HG03520 (cell line): ENCODE measurements around the gene MPG.

Experiments used
- ATAC-seq: cut with Tn5 transposase; IDR thresholded peaks from one replicate; pipeline ENCODE4 v1.9.1; 2021; ENCODE audit warnings: mild to moderate bottlenecking, moderate library complexity; ENCODE audit not compliant: unreplicated experiment

MPG gene

DNA sequence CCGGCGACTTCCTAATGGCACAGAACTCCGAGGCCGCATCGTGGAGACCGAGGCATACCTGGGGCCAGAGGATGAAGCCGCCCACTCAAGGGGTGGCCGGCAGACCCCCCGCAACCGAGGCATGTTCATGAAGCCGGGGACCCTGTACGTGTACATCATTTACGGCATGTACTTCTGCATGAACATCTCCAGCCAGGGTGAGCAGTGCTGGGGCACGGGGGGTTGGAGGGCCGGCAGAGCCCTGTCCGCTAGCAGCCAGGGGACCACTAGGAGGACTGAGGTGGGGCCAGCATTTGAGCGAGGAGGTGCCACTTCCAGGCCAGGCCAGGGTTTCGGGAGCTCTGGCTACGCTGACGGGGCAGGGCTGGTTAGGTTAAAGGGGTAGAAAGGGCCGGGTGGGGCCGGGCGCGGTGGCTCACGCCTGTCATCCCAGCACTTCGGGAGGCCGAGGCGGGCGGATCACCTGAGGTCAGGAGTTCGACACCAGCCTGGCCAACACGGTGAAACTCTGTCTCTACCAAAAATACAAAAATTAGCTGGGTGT, 5.1 kb downstream of the MPG start:
- no peak for ATAC-seq

DNA sequence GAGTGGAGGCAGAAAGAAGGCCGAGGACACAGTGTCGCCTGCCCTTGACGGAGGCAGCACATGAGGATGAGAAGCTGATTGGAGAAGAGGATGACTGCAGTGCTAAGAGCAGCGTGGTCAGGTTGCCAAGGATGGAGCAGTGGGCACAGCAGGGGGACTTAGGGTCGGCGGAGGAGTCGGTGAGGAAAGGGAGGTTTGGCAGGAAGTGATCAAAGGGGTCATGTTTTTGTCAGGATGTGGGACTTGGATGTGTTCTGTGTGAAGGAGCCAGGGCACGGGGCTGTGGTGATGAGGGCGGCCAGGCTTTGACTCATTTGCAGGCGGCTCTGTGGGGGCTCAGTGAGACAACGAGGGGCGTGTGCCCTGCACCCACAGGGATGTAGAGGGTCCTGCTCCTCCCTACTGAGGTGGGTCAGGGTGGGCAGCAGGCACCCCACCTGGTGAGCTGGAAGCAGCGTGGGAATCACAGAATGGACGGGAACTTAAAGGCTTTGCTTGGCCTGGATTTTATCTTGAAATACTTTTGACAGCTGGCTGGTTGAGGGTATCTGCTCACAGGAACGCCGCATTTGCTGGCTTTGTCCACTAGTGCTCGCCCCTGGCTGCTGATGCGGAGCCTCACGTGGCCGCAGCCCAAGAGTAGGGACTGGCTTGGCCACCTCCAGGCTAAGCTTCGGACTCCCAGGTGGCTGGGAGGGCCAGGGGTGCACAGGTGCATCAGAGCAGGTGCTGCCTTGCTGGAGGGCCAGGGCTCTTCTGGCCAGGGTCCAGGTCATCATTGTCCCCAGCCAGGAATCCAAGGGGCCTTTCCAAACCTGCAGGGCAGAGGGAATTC, 6.0 kb downstream of the MPG start:
- no peak for ATAC-seq

DNA sequence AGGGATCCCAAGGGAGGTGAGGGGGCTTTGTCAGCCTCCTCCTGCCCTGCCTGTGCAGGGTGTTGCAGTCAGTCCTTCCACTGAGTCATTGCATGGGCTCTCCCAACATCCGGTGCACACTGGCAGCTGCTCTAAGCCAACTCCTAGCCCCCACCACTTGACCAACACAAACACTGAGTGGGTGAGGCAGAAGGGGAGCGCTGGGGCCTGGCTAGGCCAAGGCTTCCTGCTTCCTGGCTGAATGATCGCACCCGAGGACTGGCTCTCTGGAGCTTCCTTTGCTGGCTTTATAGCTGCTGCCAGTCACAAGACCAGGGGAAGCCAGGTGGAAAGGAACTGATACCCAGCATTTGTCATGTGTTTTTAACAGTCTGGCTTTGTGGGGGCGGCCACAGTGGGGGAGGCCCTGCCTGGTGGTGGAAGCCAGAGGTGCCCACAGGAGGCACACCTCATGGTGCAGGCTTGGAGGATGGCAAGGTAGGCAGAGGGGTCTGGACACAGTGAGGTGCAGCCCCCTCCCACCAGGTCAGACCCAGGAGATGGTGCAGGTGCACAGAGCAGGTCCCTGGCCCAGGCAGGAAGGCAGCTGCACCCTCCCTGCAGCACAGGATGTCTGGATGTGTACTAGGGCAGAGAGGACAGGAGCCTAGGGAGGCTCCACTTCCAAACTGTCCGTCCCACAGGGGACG, 6.8 kb downstream of the MPG start:
- no peak for ATAC-seq

DNA sequence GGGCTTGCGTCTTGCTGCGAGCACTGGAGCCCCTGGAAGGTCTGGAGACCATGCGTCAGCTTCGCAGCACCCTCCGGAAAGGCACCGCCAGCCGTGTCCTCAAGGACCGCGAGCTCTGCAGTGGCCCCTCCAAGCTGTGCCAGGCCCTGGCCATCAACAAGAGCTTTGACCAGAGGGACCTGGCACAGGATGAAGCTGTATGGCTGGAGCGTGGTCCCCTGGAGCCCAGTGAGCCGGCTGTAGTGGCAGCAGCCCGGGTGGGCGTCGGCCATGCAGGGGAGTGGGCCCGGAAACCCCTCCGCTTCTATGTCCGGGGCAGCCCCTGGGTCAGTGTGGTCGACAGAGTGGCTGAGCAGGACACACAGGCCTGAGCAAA, 7.4 kb downstream of the MPG start:
- ATAC-seq = no peak

DNA sequence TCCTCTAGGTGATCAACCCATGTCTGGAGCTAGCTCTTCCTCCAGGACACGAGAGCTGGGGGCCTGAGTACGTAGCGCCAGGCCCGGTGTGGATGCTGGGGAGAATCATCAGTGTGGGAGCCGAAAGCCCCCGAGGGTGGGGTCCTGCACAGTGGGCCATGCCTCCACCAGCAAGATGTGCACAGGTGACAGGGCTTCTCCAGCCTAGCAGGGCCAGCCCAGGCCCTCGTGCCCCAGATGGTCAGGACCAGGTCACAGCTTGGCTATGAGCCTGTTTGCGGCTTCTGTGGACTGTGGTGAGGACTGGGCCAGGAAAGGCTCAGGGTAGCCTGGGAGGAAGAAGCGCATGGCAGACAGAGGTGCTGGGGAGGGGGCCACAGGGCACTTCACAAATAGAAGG, 7.8 kb downstream of the MPG start:
- ATAC-seq = no peak

DNA sequence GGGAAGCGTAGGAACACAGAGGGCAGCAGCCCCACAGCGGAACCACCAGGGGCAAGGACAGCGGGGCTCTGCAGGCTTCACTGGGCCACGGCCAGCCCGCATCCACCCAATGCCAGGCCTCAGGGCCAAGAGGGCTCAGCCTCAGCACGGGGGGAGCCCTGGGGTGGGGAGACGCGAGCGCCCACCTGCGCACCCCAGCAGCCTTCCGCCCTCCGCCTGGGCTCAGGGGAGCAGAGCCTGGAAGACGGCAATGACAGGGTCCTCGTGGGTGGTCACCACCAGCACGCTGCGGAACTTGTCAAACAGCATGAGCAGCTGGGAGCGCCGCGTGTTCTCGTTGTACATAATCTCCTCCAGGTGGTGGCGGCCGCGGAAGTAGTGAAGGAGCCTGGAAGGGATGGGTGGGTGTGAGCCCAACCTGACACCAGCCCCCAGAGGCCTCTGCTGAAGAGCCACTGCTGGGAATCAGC, 8.5 kb downstream of the MPG start:
- no peak for ATAC-seq

DNA sequence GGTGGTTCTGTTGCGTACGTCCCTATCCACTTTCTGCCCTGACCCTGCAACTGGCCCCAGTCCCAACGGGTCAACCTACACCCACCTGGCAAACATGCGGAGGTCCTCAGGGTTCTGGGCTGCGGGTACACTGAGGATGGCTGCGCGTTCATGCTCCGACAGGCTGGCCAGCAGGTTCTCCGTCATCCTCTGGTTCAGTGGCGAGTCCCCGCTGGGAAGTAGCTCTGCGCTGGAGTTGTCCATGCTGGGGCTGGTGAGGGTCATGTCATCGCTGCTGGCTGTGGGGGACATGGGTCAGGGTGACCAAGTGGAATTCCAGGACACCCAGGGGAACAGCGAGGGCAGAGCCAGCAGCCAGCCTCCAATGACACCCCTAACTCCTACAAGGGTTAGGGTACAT, 10.6 kb downstream of the MPG start:
- ATAC-seq = no peak

DNA sequence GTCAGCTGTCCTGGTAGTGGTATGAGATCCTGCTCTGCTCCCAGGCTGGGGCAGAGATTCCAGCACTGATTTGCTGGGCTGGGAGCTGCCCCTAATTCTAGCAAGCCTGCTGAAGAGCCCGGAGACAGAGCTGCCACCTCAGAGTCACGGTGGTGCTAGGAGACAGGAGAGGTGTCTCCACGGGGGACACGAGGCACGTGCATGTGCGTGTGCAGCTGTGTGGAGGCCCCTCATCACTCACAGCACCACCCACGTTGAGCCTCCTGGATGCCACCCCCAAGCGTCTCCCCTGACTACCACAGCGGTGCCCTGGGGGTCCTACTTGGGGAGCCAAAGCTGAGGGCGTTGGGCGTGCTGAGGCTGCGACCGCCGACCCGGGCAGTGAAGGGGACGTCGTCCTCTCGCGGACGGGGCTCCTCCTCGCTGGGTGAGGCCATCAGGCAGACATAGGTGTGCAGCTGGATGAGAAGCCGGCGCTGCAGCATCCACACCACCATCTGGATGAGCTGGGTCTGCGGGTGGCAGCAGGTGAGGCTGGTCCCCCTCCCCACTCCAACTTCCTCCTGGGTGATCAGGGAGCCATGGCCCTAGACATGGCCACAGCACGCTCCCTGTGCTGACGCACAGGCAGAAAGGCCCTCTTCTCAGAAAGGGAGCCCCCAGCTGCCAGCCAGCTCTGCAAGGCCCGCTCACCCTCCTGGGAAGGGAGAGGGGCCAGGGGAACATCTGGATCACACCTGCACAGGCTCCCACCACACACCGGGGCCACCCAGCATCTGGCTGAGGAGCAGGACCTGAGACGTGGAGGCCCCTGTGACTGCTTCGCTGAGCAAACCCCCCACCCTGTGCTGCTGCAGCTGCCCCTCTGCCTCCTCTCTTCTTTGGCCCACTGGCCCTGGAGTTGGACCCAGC, 11.6 kb downstream of the MPG start:
- ATAC-seq = no peak

DNA sequence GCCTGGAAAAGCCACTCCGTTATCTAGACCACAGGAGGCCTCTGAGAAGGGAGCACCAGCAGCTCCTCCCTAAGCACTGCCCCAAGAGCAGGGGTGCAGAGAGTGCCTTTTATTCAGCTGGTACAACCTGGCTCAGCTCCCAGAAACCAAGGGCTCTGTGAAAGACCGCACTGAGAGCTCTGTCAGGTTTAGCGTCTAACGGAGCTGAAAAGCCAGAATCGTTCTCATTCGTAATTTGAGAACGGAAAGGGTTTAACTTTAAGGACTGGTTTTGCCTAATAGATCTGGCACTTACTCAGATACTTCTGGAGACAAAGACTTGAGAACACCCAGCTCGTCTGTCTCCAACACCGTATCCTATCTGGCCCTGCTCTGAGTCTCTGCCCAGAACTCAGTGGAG, 13.5 kb downstream of the MPG start:
- ATAC-seq = no peak

DNA sequence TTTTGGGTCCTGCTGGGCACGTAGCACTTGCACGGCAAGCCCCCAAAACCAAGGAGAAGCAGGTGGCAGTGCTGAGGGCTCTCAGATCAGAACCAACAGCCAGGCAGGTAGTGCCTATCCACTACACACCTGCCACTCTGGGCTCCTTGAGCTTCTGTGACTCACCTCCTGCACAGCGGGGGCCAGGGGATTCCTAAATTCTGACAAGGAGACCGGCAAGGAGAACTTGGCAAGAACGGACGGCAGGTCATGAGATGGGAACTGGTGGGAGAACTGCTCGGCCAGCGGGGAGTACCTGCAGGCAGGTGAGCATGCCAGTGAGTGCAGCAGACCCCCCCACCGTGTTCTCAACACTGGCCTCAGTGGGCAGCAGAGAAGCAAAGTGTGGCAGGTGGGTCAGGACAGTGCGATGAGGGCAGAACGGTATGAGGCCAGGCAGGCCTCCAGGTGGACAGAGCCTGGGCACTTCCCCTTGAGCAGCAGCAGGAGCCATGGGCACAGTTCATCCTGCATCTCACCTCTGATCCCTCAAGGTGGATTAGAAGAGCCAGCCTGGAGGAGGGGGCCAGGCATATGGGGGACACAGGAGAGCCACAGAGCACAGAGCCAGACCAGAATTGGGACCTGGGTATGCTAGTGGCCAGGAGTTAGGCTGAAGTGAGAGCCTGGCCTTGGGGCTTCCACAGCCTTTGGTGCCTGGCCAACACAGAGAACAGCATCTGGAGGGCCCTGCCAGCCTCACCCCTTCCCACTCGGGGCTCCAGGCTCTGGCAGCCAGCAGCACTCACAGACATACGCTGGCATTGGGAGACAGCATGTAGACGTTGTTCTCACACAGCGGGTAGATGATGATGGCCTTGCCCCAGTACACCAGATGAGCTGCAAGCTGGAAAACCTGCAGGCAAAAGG, 14.7 kb downstream of the MPG start:
- ATAC-seq = no peak

DNA sequence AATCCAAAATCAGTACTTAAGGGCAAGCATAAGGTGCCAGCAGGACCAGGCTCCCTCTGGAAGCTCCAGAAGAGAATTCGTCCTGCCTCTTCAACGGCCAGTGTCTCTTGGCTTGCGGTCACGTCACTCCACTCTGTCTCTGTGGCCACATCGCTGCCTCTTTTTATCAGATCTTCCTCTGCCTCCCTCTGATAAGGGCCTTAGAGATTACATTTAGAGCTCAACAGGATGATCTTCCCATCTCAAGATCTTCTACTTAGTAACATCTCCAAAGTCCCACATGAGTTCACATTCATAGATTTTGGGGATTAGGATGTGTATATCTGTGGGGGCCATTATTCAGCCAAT, 16.9 kb downstream of the MPG start:
- ATAC-seq = no peak

DNA sequence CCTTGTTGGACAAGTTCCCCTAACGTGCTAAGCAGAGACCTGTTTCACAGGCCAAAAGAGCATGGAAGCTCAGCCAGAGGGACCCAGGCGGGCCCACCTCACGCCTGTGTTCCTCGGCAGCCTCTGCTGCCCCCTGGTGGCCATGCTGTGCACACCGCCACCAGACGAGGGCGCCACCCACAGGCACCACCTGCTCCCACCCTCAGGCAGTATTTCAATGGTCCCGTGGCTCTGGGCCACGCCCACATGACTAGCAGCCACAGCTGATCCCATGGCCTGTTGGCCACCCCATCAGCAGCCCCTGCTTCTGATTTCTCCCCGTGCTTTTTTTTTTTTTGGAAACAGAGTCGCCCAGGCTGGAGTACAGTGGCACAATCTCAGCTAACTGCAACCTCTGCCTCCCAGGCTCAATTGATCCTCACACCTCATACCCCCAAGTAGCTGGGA, 18.9 kb downstream of the MPG start:
- ATAC-seq = no peak

DNA sequence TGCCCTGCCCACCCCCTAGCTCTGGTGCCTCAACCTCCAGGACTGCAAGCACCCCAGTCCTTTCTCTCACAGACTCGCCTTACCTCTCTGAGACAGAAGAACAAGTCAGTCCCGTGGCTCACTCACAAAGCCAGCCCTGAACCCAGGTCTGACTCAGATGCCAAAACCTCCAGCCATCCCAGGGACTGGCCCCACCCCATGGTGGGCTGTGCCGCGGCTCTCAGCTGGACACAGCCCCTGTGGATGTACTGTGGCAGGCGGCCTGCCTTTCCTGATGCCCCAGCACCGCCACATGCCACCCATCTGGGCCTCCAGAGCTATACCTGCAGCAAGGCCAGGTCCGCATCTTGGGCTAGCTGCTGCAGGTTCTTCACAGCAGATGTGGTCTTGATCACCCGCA, 19.8 kb downstream of the MPG start:
- ATAC-seq = no peak

DNA sequence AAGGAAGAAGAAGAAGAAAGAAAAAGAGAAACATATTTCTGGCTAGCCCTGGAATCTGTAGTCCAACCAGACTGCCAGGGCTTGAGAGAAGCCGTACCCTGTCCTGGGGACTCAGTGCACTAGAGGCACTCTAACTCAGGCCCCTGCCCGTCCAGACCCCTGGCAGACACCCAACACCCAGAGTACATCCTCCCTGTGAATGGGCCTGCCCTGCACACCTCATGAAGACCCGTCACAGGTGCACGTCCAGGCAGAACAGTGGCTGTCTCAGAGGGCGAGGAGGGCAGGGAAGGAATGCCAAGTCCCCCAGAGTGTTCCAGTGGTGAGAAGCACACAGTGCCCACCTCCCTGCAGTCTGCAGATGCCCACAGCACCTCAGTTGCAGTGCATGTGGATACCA, 23.0 kb downstream of the MPG start:
- no peak for ATAC-seq

DNA sequence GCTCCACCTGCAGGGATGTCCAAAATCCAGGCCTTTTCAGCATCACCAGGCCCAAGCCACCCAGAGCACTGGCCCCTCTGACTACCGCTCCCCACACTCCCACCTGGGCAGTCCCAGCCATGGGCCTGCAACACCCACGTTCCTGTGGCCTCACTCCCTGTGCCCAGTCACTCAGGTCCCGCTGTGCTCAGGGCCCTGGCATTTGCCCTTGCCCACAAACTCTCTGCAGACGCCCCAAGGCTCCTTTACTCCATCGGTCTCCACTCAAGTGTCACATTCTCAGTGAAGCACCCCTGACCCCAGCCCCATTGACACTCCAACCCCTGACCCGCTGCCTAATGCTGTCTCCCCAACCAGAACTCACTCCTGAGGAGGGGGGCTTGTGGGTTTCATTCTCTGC, 23.6 kb downstream of the MPG start:
- ATAC-seq = no peak

DNA sequence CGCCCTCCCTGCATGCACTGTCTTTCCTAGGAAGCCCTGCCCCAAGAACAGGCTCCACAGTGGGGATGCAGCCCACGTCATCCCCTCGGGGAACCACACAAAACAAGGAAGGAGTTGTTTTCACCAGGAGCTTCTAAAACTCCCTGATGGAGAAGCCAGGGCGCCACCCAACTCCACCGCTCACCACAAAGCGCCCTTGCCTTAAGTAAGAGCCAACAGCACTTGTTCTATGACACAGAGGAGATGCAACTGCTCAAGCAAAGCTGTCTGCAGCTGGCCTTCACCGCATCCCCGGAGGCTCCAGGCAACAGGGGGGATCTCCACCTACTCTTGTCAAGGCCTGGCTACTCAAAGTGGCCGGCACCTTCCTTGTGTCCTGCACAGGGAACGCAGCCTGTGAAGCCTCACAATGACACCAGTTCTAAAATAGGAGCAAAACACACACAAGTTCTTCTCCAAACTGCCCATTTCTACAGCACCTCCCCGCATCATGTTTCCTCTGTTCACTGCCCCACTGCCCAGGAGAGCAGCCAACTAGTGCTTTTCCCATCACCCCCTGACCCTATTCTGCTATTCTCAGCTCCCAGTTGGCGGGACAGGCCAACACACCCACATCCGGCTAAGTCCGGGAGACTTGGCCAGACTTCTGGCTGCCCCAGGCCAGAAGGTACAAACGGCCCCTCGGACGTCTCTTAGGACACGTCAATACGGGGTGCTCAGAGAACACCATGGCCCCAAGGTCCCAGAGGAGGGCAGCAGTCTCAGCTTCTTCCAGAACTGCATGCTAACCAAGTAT, 24.2 kb downstream of the MPG start:
- no peak for ATAC-seq

DNA sequence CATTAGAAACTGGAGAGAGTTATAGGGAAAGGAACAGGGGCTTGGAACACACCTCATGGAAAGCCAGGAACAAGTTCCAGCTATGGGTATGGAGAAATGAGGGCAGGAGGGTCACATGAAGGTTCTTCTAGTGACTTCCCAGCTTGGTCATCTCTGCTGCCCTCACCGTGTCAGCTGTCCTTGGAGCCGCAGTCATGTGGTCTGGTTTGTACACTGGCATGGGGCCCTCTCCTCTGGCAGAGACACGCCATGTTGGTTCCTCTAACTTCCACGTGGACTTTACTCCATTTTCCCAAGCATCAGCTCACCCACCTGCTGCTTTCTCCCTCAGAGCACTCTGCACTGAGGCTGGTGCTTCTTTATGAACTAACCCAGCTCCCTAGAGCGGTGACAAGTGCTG, 26.3 kb downstream of the MPG start:
- ATAC-seq = no peak

DNA sequence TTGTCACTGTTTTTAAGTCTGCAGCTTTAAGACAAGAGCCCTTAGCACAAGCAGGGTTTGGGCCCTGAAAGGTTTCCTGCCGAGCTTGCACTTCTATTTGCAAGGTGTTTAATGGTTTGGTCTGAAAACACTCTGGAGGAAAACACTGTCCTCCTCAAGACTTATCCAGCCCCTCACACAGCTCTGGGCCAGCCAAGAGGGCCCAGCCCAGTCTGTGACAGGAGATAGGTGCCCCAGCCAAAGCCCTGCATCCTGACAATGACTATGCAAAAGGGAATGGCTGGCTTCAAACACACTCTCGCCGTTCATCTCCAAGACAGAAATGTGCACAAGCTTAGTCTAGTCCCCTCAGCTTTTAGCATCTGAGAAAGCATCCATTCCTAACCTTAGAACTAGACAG, 26.9 kb downstream of the MPG start:
- no peak for ATAC-seq

DNA sequence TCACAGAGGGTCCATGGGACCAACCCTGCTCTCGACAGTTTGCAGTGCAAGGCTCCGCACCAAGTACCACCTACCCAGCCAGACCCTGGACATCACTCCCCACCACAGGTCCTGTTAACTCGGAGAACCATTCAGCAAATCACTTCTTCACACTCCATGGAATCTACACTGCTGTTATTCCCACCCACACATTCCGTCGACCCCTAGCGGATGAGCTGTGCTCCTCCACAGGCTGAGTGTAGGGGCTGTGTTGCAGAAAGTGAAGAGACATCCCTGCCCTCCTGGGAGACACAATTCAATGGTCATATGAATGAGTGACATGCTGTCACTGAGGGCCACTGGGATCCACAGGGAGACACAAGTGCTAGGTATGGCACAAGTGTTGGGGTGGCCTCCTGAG, 27.5 kb downstream of the MPG start:
- ATAC-seq = no peak
